Tibial nerve (tissue), 4 donors: ENCODE results near the gene GPR78.

Source experiments
- EP300 ChIP-seq, 2 donors: sonication (generic); formaldehyde crosslinking; IDR thresholded peaks; one replicate each; pipeline ENCODE4 v1.6.1; 2017; ENCODE audit warnings: antibody characterized with exemption in 2 of 2, mild to moderate bottlenecking in 1 of 2
- POLR2A ChIP-seq, 2 donors: fragments of 450-650 bp; IDR thresholded peaks; one replicate each; pipeline ENCODE4 v1.6.1; 2017; ENCODE audit warnings: antibody characterized with exemption in 2 of 2, mild to moderate bottlenecking in 2 of 2, moderate library complexity in 2 of 2
- TF ChIP-seq, protein P1 (sequence below), 5 experiments: fragments of 200-600 bp in 3 of 5; fragments of 450-650 bp in 2 of 5; sonication (generic) in 3 of 5; IDR thresholded peaks; one replicate each; pipeline ENCODE4 v1.5.1; 2016 to 2019; ENCODE audit warnings: antibody characterized with exemption in 5 of 5, mild to moderate bottlenecking in 3 of 5, moderate library complexity in 2 of 5

DNA sequence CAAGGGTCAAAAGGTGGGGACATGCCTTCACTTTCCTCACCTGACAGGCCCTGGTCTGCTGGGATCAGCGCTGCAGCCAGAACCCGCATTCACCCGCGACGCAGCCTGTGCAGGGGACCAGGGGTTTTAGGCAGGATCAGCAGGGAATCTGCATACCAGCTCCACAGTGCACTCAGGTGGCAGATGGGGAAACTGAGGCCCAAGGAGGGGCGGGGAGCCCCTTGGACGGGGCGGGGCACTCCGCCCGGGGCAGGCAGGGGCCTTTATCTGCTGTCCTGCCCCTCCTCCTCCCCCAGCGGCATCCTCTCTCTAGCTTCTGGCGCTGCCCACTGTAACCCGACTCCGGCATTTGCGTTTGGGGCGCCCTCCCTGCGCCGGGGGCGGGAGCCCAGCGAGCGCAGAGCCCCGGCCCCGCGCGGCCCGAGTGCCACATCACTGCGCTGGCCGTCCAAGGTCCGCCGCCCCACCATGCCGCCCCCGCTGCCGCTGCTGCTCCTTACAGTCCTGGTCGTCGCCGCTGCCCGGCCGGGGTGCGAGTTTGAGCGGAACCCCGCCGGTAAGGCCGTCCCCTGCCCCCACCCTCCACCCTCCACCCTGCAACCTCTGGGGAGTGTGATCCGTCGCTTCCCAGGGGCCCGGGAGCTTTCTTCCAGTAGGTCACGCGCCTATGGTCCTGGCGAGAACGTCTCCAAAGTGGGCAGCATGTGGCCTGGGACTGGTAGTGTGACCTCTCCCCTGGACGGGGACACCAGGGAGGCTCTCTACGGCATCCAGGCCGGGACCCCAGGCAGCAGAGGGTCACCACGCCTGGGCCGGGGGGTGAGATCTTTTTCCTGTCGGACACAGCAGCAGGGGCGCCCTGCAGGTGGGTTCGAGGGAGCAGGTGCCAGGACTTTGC lies 12.4 kb downstream of the GPR78 start, which contains the start of gene CPZ:
- TF ChIP-seq EP300 (IDR thresholded peaks at IDR 0.05) (no peak), POLR2A (IDR thresholded peaks at IDR 0.05) (no peak)
- TF ChIP-seq, protein P1, sequence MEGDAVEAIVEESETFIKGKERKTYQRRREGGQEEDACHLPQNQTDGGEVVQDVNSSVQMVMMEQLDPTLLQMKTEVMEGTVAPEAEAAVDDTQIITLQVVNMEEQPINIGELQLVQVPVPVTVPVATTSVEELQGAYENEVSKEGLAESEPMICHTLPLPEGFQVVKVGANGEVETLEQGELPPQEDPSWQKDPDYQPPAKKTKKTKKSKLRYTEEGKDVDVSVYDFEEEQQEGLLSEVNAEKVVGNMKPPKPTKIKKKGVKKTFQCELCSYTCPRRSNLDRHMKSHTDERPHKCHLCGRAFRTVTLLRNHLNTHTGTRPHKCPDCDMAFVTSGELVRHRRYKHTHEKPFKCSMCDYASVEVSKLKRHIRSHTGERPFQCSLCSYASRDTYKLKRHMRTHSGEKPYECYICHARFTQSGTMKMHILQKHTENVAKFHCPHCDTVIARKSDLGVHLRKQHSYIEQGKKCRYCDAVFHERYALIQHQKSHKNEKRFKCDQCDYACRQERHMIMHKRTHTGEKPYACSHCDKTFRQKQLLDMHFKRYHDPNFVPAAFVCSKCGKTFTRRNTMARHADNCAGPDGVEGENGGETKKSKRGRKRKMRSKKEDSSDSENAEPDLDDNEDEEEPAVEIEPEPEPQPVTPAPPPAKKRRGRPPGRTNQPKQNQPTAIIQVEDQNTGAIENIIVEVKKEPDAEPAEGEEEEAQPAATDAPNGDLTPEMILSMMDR (IDR thresholded peaks at IDR 0.05): no peak
